Measurements from ENCODE around the gene SEC14L3.

- TF ChIP-seq CTCF (IDR thresholded peaks at IDR 0.05) (peak in 1 of 5 experiments; percentile 31), POLR2AphosphoS5 (IDR thresholded peaks at IDR 0.05) (no peak)
Observed at GRCh38 chr22:30424534-30425326, 47.1 kb downstream of the SEC14L3 start.
